Stimulated activated naive CD8-positive, alpha-beta T cell treated with anti-CD3 and anti-CD28 coated beads, Interleukin-15, amount 100 ng/mL, for 72 hours (primary cell): ENCODE data around the gene GNA12.
A peak's percentile ranks its signal among the peaks of the same experiment; 100 is the strongest.

ENCODE experiments used
- ATAC-seq: fragments of 150-1000 bp; cut with Tn5 transposase; 2 replicates; pipeline ENCODE4 v1.10.0; 2021; ENCODE audit warnings: mild to moderate bottlenecking, moderate library complexity
- DNase-seq, 2 donors: peaks; one replicate each; pipeline ENCODE4 v3.0.0; 2021 to 2022
- H3K27ac Mint-ChIP-seq, 2 donors: one replicate each; pipeline ENCODE4 v1.8.0; 2022; ENCODE audit warnings: mild to moderate bottlenecking in 2 of 2, mixed read lengths in 2 of 2, moderate library complexity in 2 of 2
- H3K27me3 Mint-ChIP-seq: one replicate; pipeline ENCODE4 v1.8.0; 2022; ENCODE audit warnings: mixed read lengths
- H3K4me1 Mint-ChIP-seq: one replicate; pipeline ENCODE4 v1.8.0; 2022; ENCODE audit warnings: mild to moderate bottlenecking, mixed read lengths
- H3K4me3 Mint-ChIP-seq, 2 donors: one replicate each; pipeline ENCODE4 v1.8.0; 2022; ENCODE audit warnings: mild to moderate bottlenecking in 2 of 2, mixed read lengths in 2 of 2, moderate library complexity in 1 of 2
- H3K9me3 Mint-ChIP-seq, 2 donors: one replicate each; pipeline ENCODE4 v1.8.0; 2022; ENCODE audit warnings: mixed read lengths in 2 of 2

The GNA12 gene

GRCh38 chr7:2844153-2845033 lies at the start of gene GNA12:
GNA12 (minus strand) TSS chr7:2844308; CDS start chr7:2844161, 147 bp downstream.
- peaks cover 36% of the 10 kb centered on the region for H3K4me1 Mint-ChIP-seq
- no peaks in the 10 kb centered on the region for H3K27me3 Mint-ChIP-seq
- DNase-seq (peak; percentile 99), ATAC-seq (peak; percentile 95)
- peak within 1 kb of the TSS; percentile 80 to 89 for H3K27ac Mint-ChIP-seq
- H3K9me3 Mint-ChIP-seq: no peaks in the 10 kb centered on the region
- peak within 1 kb of the TSS; percentile 83 to 88 for H3K4me3 Mint-ChIP-seq

GRCh38 chr7:2893411-2893861 lies 49.3 kb upstream of the GNA12 start:
- peak overlapping the region; percentile 96 to 100 for H3K27ac Mint-ChIP-seq
- peak; percentile 68 for ATAC-seq

GRCh38 chr7:2892549-2892948 lies 48.4 kb upstream of the GNA12 start:
- peak overlapping the region; percentile 19 to 42 for H3K4me3 Mint-ChIP-seq
- H3K9me3 Mint-ChIP-seq: no peaks in the 10 kb centered on the region
- peak overlapping the region in 1 of 2 donors; percentile 80 for H3K27ac Mint-ChIP-seq
- DNase-seq (no peak), ATAC-seq (no peak)
- no peaks in the 10 kb centered on the region for H3K27me3 Mint-ChIP-seq
- H3K4me1 Mint-ChIP-seq: peaks cover 41% of the 10 kb centered on the region

More at GRCh38 chr7:2893411-2893861, 49.3 kb upstream of the GNA12 start:
- no peaks in the 10 kb centered on the region for H3K9me3 Mint-ChIP-seq
- peak overlapping the region; percentile 80 to 96 for H3K4me3 Mint-ChIP-seq
- peaks cover 41% of the 10 kb centered on the region for H3K4me1 Mint-ChIP-seq
- peak in 1 of 2 donors; percentile 58 for DNase-seq
- H3K27me3 Mint-ChIP-seq: no peaks in the 10 kb centered on the region

- no peak overlapping the region for H3K4me3 Mint-ChIP-seq
- DNase-seq (no peak), ATAC-seq (no peak)
- no peaks in the 10 kb centered on the region for H3K27me3 Mint-ChIP-seq
- H3K27ac Mint-ChIP-seq: no peak overlapping the region
- H3K9me3 Mint-ChIP-seq: no peaks in the 10 kb centered on the region
- H3K4me1 Mint-ChIP-seq: peaks cover 21% of the 10 kb centered on the region
These were observed 43.7 kb upstream of the GNA12 start for GRCh38 chr7:2887816-2888215.

- peak; percentile 84 for ATAC-seq
- H3K4me3 Mint-ChIP-seq: no peak overlapping the region
These were observed 42.8 kb upstream of the GNA12 start for GRCh38 chr7:2886900-2887299.

GRCh38 chr7:2886391-2886790 lies 42.3 kb upstream of the GNA12 start:
- DNase-seq (no peak), ATAC-seq (peak; percentile 2)
- Mint-ChIP-seq H3K27ac (no peak overlapping the region), H3K27me3 (no peaks in the 10 kb centered on the region), H3K9me3 (no peaks in the 10 kb centered on the region), H3K4me1 (peaks cover 16% of the 10 kb centered on the region), H3K4me3 (no peak overlapping the region)

More at GRCh38 chr7:2886900-2887299, 42.8 kb upstream of the GNA12 start:
- Mint-ChIP-seq H3K9me3 (no peaks in the 10 kb centered on the region), H3K4me1 (peaks cover 16% of the 10 kb centered on the region), H3K27me3 (no peaks in the 10 kb centered on the region), H3K27ac (no peak overlapping the region)
- peak; percentile 43 to 55 for DNase-seq

GRCh38 chr7:2884161-2884560 lies 40.1 kb upstream of the GNA12 start:
- Mint-ChIP-seq H3K27me3 (no peaks in the 10 kb centered on the region), H3K4me1 (peaks cover 17% of the 10 kb centered on the region), H3K27ac (no peak overlapping the region), H3K4me3 (no peak overlapping the region), H3K9me3 (no peaks in the 10 kb centered on the region)
- DNase-seq: no peak
- ATAC-seq: no peak

GRCh38 chr7:2883101-2883500 lies 39.0 kb upstream of the GNA12 start:
- peak overlapping the region in 1 of 2 donors; percentile 64 for H3K27ac Mint-ChIP-seq
- H3K4me3 Mint-ChIP-seq: no peak overlapping the region

GRCh38 chr7:2882111-2882510 lies 38.0 kb upstream of the GNA12 start:
- H3K4me1 Mint-ChIP-seq: peaks cover 26% of the 10 kb centered on the region
- no peak overlapping the region for H3K4me3 Mint-ChIP-seq
- no peak for ATAC-seq
- peak overlapping the region in 1 of 2 donors; percentile 11 for H3K27ac Mint-ChIP-seq
- H3K27me3 Mint-ChIP-seq: no peaks in the 10 kb centered on the region
- DNase-seq: no peak
- no peaks in the 10 kb centered on the region for H3K9me3 Mint-ChIP-seq

More at GRCh38 chr7:2883101-2883500, 39.0 kb upstream of the GNA12 start:
- no peak for DNase-seq
- Mint-ChIP-seq H3K4me1 (peaks cover 28% of the 10 kb centered on the region), H3K9me3 (no peaks in the 10 kb centered on the region), H3K27me3 (no peaks in the 10 kb centered on the region)
- no peak for ATAC-seq

GRCh38 chr7:2880874-2881533 lies 36.9 kb upstream of the GNA12 start:
- Mint-ChIP-seq H3K9me3 (no peaks in the 10 kb centered on the region), H3K4me3 (no peak overlapping the region), H3K27ac (no peak overlapping the region), H3K4me1 (peaks cover 21% of the 10 kb centered on the region), H3K27me3 (no peaks in the 10 kb centered on the region)
- no peak for ATAC-seq
- DNase-seq: no peak

GRCh38 chr7:2880051-2880450 lies 35.9 kb upstream of the GNA12 start:
- no peaks in the 10 kb centered on the region for H3K9me3 Mint-ChIP-seq
- H3K27ac Mint-ChIP-seq: no peak overlapping the region
- H3K4me1 Mint-ChIP-seq: peaks cover 21% of the 10 kb centered on the region
- ATAC-seq (no peak), DNase-seq (no peak)
- no peak overlapping the region for H3K4me3 Mint-ChIP-seq
- H3K27me3 Mint-ChIP-seq: no peaks in the 10 kb centered on the region

- H3K27ac Mint-ChIP-seq: no peak overlapping the region
- H3K9me3 Mint-ChIP-seq: no peaks in the 10 kb centered on the region
- H3K4me1 Mint-ChIP-seq: peaks cover 21% of the 10 kb centered on the region
- no peak for ATAC-seq
- H3K4me3 Mint-ChIP-seq: no peak overlapping the region
- no peaks in the 10 kb centered on the region for H3K27me3 Mint-ChIP-seq
- no peak for DNase-seq
These were observed 35.2 kb upstream of the GNA12 start for GRCh38 chr7:2879354-2879753.

- peak overlapping the region in 1 of 2 donors; percentile 27 for H3K4me3 Mint-ChIP-seq
These were observed 34.2 kb upstream of the GNA12 start for GRCh38 chr7:2878306-2878705.

GRCh38 chr7:2876031-2876731 lies 32.1 kb upstream of the GNA12 start:
- Mint-ChIP-seq H3K9me3 (no peaks in the 10 kb centered on the region), H3K27me3 (no peaks in the 10 kb centered on the region), H3K4me1 (peaks cover 44% of the 10 kb centered on the region), H3K4me3 (no peak overlapping the region), H3K27ac (peak overlapping the region in 1 of 2 donors; percentile 9)
- ATAC-seq (no peak), DNase-seq (no peak)

More at GRCh38 chr7:2878306-2878705, 34.2 kb upstream of the GNA12 start:
- ATAC-seq (no peak), DNase-seq (no peak)
- Mint-ChIP-seq H3K27ac (peak overlapping the region in 1 of 2 donors; percentile 20), H3K27me3 (no peaks in the 10 kb centered on the region), H3K4me1 (peaks cover 28% of the 10 kb centered on the region), H3K9me3 (no peaks in the 10 kb centered on the region)
